VCaP (cell line): ENCODE results near the gene GPR146.

Source experiments
- H3K27ac ChIP-seq: fragments of 450-650 bp; 2 replicates; pipeline ENCODE4 v1.5.1; 2017
- CTCF ChIP-seq: fragments of 450-650 bp; conservative IDR thresholded peaks from 2 replicates; pipeline ENCODE4 v1.5.1; 2017; ENCODE audit warnings: mild to moderate bottlenecking, moderate library complexity

The GPR146 gene

DNA sequence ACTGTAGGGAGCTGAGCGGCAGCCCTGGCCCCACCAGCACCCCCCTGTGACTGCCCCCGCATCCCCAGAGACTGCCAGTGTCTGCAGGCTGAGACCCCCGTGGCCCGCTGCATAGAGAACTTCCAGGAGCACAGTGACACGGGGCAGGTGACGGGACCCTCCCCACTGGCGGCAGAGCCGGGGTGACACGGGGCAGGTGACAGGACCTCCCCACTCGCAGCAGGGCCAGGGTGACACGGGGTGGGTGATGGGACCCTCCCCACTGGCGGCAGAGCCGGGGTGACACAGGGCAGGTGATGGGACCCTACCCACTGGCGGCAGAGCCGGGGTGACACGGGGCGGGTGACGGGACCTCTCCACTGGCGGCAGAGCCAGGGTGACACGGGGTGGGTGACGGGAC is 45.9 kb downstream of the GPR146 start:
- no peak overlapping the region for H3K27ac ChIP-seq
- no peak for TF ChIP-seq CTCF

GRCh38 chr7:1090686-1091643 is 46.6 kb downstream of the GPR146 start:
- no peak for TF ChIP-seq CTCF
- H3K27ac ChIP-seq = no peak overlapping the region

- H3K27ac ChIP-seq = no peak overlapping the region
- TF ChIP-seq CTCF = no peak
These were observed 47.3 kb downstream of the GPR146 start for GRCh38 chr7:1091644-1092027.

- no peak for TF ChIP-seq CTCF
These were observed 47.9 kb downstream of the GPR146 start for GRCh38 chr7:1092161-1092632.

GRCh38 chr7:1092806-1093501 is 48.6 kb downstream of the GPR146 start:
- no peak for TF ChIP-seq CTCF

More at GRCh38 chr7:1092161-1092632, 47.9 kb downstream of the GPR146 start:
- no peak overlapping the region for H3K27ac ChIP-seq

GRCh38 chr7:1093502-1093843 is 49.1 kb downstream of the GPR146 start:
- H3K27ac ChIP-seq = no peak overlapping the region
- TF ChIP-seq CTCF = no peak

More at GRCh38 chr7:1092806-1093501, 48.6 kb downstream of the GPR146 start:
- H3K27ac ChIP-seq = no peak overlapping the region

GRCh38 chr7:1093916-1094508 is 49.7 kb downstream of the GPR146 start:
- peak overlapping the region; percentile 25; the same call in 1 of the 2 replicates for H3K27ac ChIP-seq
- TF ChIP-seq CTCF = no peak
